K562 (cell line): ENCODE measurements around the gene TRMT44. TPM values are rescaled to one million over a fixed set of nuclear protein-coding genes. Genes with fewer than 3 reads are reported as not detected.
A peak's percentile ranks its signal among the peaks of the same experiment; 100 is the strongest.

Experiments
- ATAC-seq: fragments of 200-7000 bp; cut with Tn5 transposase; 3 replicates; pipeline ENCODE4 v1.9.1; 2020; ENCODE audit warnings: moderate library complexity
- BruUV-seq: library from RNA; stranded (reverse); fragments of 400-500 nt; replicated peaks from 2 replicates; lab custom pipeline; 2021; lab: Mats Ljungman, UMichigan
- CTCF ChIA-PET: fragments of 300-600 bp; formaldehyde crosslinking; extraction: SDS; loops from one replicate; lab custom pipeline; 2021; ENCODE audit warnings: low intra/inter-chr PET ratio; lab: Yijun Ruan, JAX
- POLR2A ChIA-PET: fragments of 300-600, 350-650 bp; sonication (Branson Sonifier 250); formaldehyde crosslinking; extraction: SDS; loops from one replicate; lab custom pipeline; 2021; ENCODE audit warnings: antibody characterized with exemption, inconsistent platforms; lab: Yijun Ruan, JAX
- DNase-seq, 4 experiments: peaks; one replicate each; pipeline versions ENCODE4 v3.0.0 to v3.0.0-alpha.2; 2011 to 2018; ENCODE audit warnings: low spot score in 3 of 4, mixed read lengths in 3 of 4; ENCODE audit errors: extremely low read depth in 1 of 4
- FAIRE-seq: peaks from 2 replicates; lab custom pipeline; 2011; peaks lifted over from hg19 to GRCh38; lab: Jason Lieb, UNC
- H2AFZ ChIP-seq: 2 replicates; pipeline ENCODE4 v1.6.0; 2011; ENCODE audit warnings: low read depth, low read length, control low read depth, inconsistent platforms
- H3K27ac ChIP-seq: fragments of 200-600 bp; 3 replicates; pipeline ENCODE4 v1.8.0; 2011; ENCODE audit warnings: low read depth, mild to moderate bottlenecking, control low read depth, inconsistent platforms, low read length, moderate library complexity, mixed read lengths; ENCODE audit errors: extremely low read depth
- H3K27me3 ChIP-seq, 2 experiments: fragments of 300-600 bp in 1 of 2; 2 replicates in 1 of 2; 3 replicates in 1 of 2; pipeline versions ENCODE4 v1.6.0 to v1.8.0; 2011; ENCODE audit warnings: inconsistent platforms in 2 of 2, low read length in 2 of 2, mild to moderate bottlenecking in 1 of 2, mixed read lengths in 1 of 2, moderate library complexity in 1 of 2; ENCODE audit not compliant: control insufficient read depth in 2 of 2, insufficient read depth in 2 of 2
- H3K36me3 ChIP-seq: fragments of 300-600 bp; 3 replicates; pipeline ENCODE4 v1.8.0; 2011; ENCODE audit warnings: mild to moderate bottlenecking, low read length, inconsistent platforms; ENCODE audit not compliant: control insufficient read depth, insufficient read depth
- H3K4me1 ChIP-seq, 2 experiments: fragments of 200-600 bp in 1 of 2; replicated peaks in 1 of 2; 2 replicates in 1 of 2; 3 replicates in 1 of 2; pipeline versions ENCODE4 v1.5.1 to v1.8.0; 2011; ENCODE audit warnings: inconsistent platforms in 2 of 2, low read length in 2 of 2, mild to moderate bottlenecking in 1 of 2, mixed read lengths in 1 of 2, moderate library complexity in 1 of 2; ENCODE audit not compliant: control insufficient read depth in 2 of 2, insufficient read depth in 2 of 2
- H3K4me2 ChIP-seq: 2 replicates; pipeline ENCODE4 v1.6.1; 2011; ENCODE audit warnings: low read length, control low read depth, inconsistent platforms, mixed read lengths; ENCODE audit not compliant: insufficient read depth
- H3K4me3 ChIP-seq: fragments of 200-600 bp; sonication (generic), shearing (Covaris generic); 2 replicates; pipeline ENCODE4 v1.5.1; 2016; ENCODE audit warnings: control low read depth, inconsistent platforms
- H3K79me2 ChIP-seq: fragments of 200-600 bp; 3 replicates; pipeline ENCODE4 v1.8.0; 2011; ENCODE audit warnings: low read length, inconsistent platforms; ENCODE audit not compliant: control insufficient read depth, insufficient read depth
- H3K9ac ChIP-seq, 2 experiments: 2 replicates each; pipeline versions ENCODE4 v1.6.0 to v1.6.1; 2011; ENCODE audit warnings: low read depth in 2 of 2, low read length in 2 of 2, control low read depth in 1 of 2, inconsistent platforms in 1 of 2, mild to moderate bottlenecking in 1 of 2, mixed read lengths in 1 of 2; ENCODE audit not compliant: insufficient read depth in 1 of 2
- H3K9me1 ChIP-seq: one replicate; pipeline ENCODE4 v1.6.0; 2011; ENCODE audit warnings: inconsistent platforms, mild to moderate bottlenecking, low read length, moderate library complexity; ENCODE audit not compliant: control insufficient read depth, insufficient read depth
- H3K9me3 ChIP-seq: replicated peaks from 2 replicates; pipeline ENCODE4 v1.5.1; 2011; ENCODE audit warnings: low read depth, low read length, inconsistent platforms; ENCODE audit not compliant: control insufficient read depth, insufficient read depth
- H4K20me1 ChIP-seq: replicated peaks from 2 replicates; pipeline ENCODE4 v1.6.1; 2011; ENCODE audit warnings: low read length, inconsistent platforms, mixed read lengths; ENCODE audit not compliant: control insufficient read depth, insufficient read depth
- EP300 ChIP-seq: IDR thresholded peaks from 2 replicates; pipeline ENCODE4 v1.6.1; 2012; ENCODE audit warnings: low read length, improper control_type of control experiment
- FOXK2 ChIP-seq, 2 experiments: fragments of 450-650 bp; IDR thresholded peaks in 1 of 2; conservative IDR thresholded peaks in 1 of 2; 2 replicates each; pipeline ENCODE4 v1.6.1; 2016; ENCODE audit warnings: low read depth in 2 of 2, mild to moderate bottlenecking in 1 of 2
- MEIS2 ChIP-seq: fragments of 450-650 bp; IDR thresholded peaks from 2 replicates; pipeline ENCODE4 v1.6.1; 2014; ENCODE audit warnings: mild to moderate bottlenecking; ENCODE audit not compliant: partially characterized antibody
- POLR2G ChIP-seq: fragments of 200-400 bp; formaldehyde crosslinking; IDR thresholded peaks from 2 replicates; pipeline ENCODE4 v1.6.1; 2017; ENCODE audit warnings: low read depth, mild to moderate bottlenecking, antibody characterized with exemption, low read length, moderate library complexity
- RAD21 ChIP-seq, 2 experiments: fragments of 250-450 bp in 1 of 2; fragments of 450-650 bp in 1 of 2; sonication (Bioruptor Pico) in 1 of 2; formaldehyde crosslinking in 1 of 2; IDR thresholded peaks in 1 of 2; conservative IDR thresholded peaks in 1 of 2; 2 replicates each; pipeline versions ENCODE4 v1.4.0 to v1.8.0; 2020 to 2022; ENCODE audit warnings: mild to moderate bottlenecking in 2 of 2, moderate library complexity in 1 of 2
- RCOR1 ChIP-seq, 2 experiments: IDR thresholded peaks; 2 replicates each; pipeline ENCODE4 v1.6.1; 2012; ENCODE audit warnings: low read depth in 2 of 2, low read length in 2 of 2, borderline replicate concordance in 1 of 2, improper control_type of control experiment in 1 of 2
- SP1 ChIP-seq: sonication (generic); formaldehyde crosslinking; IDR thresholded peaks from 2 replicates; pipeline ENCODE4 v1.8.1; 2022; ENCODE audit warnings: mild to moderate bottlenecking, missing genetic modification reagents
- ZNF41 ChIP-seq: fragments of 250-450 bp; sonication (Bioruptor Pico); conservative IDR thresholded peaks from 2 replicates; pipeline ENCODE4 v1.4.0; 2020; ENCODE audit warnings: mild to moderate bottlenecking
- WGBS: fragments of 100-300 bp; shearing (Covaris generic); methylation state at CpG from one replicate; pipeline ENCODE4 v1.1.6; 2016; ENCODE audit warnings: low coverage, mixed read lengths; ENCODE audit not compliant: insufficient coverage; ENCODE audit errors: missing lambda C conversion rate; 5-methylcytosine and 5-hydroxymethylcytosine counted together
- in situ Hi-C: fragments of 300-500 bp; cut with MboI; formaldehyde crosslinking; loops from 4 replicates; pipeline ENCODE4 v1.15.0; 2018; ENCODE audit warnings: inconsistent platforms, mixed read lengths
- intact Hi-C: fragments of 100-400 bp; cut with micrococcal nuclease; formaldehyde crosslinking; loops from 2 replicates; pipeline ENCODE4 v1.14.2; 2022
- polyA plus RNA-seq, 8 experiments: library from polyadenylated mRNA; depleted of rRNA in 4 of 8; stranded (reverse) in 5 of 8; unstranded in 3 of 8; fragments of >200 nt; fragmentation: Nextera tagmentation in 2 of 8; fragmentation: Illumina TruSeq in 1 of 8; extraction: Ambion mirVana in 2 of 8; extraction: Trizol in 1 of 8; gene quantifications; 2 replicates each; pipeline versions ENCODE4 v1.2.1 to v1.2.3, GENCODE V29; 2011 to 2014; ENCODE audit warnings: inconsistent platforms in 1 of 8, missing spikeins in 1 of 8
- total RNA-seq, 7 experiments: library from RNA; depleted of rRNA in 6 of 7; stranded (reverse); fragments of >200 nt in 6 of 7; fragmentation: Illumina TruSeq in 2 of 7; extraction: Trizol in 2 of 7; gene quantifications; 2 replicates each; pipeline versions ENCODE4 v1.2.1 to v1.2.3, GENCODE V29; 2011 to 2021; ENCODE audit warnings: low replicate concordance in 1 of 7
- TF ChIP-seq, protein P1 (sequence below): fragments of 450-650 bp; IDR thresholded peaks from 2 replicates; pipeline ENCODE4 v1.6.1; 2016
- TF ChIP-seq, protein P2 (sequence below), 2 experiments: fragments of 450-650 bp; conservative IDR thresholded peaks; 2 replicates each; pipeline ENCODE4 v1.6.1; 2017; ENCODE audit warnings: mild to moderate bottlenecking in 2 of 2, moderate library complexity in 2 of 2
- TF ChIP-seq, protein P3 (sequence below): fragments of 250-450 bp; sonication (Bioruptor Pico); IDR thresholded peaks from 2 replicates; pipeline ENCODE4 v1.8.0; 2022; ENCODE audit warnings: moderate library complexity, mild to moderate bottlenecking, inconsistent platforms
- TF ChIP-seq, protein P4 (sequence below), 2 experiments: IDR thresholded peaks in 1 of 2; conservative IDR thresholded peaks in 1 of 2; 2 replicates each; pipeline ENCODE4 v1.6.1; 2016; ENCODE audit warnings: low read depth in 2 of 2, mild to moderate bottlenecking in 1 of 2, missing compliant biosample characterization in 1 of 2, missing genetic modification characterization in 1 of 2, moderate library complexity in 1 of 2

The TRMT44 gene
- total and polyA plus RNA-seq, 9 of the 15 experiments (the other 6 are each of a cell fraction or from before 2014, with no cell fraction given) = 1.2 to 18.6 (median 10.0) TPM

DNA sequence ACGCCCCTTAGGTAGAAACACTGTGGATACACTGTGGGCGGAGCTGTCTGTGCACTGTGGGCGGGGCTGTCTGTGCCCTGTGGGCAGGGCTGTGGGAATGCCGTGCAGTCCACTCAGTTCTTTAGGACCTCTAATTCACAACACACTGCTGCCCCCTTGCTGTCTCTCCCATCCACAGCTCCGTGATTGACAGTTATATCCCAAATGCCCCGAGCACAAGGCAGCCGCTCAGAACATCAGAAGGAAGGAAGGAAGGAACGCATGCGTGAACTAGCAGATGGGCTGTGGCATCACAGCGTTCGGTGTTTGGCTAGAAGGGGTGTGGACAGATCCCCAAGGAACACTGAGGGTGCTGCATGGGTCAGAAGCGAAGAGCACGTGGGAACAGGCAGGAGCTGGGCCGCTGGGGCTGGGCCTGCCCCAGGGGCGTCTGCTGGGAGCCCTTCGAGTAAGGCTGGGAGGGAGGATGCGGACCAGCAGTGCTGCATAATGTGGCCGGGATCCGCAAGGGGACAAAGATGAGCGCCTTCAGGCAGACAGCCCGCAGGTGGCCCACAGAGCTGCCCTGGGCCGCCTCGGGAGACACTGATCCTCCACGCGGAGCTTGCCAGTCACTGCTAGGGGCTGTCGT, 29.8 kb upstream of the TRMT44 start:
- Histone ChIP-seq H3K4me2 (no peak overlapping the region), H4K20me1 (peaks cover 5% of the 10 kb centered on the region; the same call in 1 of the 2 replicates), H3K27ac (no peak overlapping the region), H3K9ac (peak overlapping the region in 1 of 2 experiments; percentile 68; a peak in 1 of 4 replicates), H3K9me3 (no peaks in the 10 kb centered on the region), H3K79me2 (no peaks in the 10 kb centered on the region), H3K9me1 (peaks cover 7% of the 10 kb centered on the region), H3K4me1 (peaks cover 16 to 26% of the 10 kb centered on the region in 2 experiments; a peak in 4 of 5 replicates), H2AFZ (no peak overlapping the region), H3K4me3 (no peak overlapping the region), H3K36me3 (peaks cover 3% of the 10 kb centered on the region; the same call in 1 of the 3 replicates), H3K27me3 (no peaks in the 10 kb centered on the region)
- DNase-seq (peak; percentile 79 to 86 (median 85)), ATAC-seq (peak; percentile 91), FAIRE-seq (peak; percentile 98)
- CTCF ChIA-PET = interaction anchor here (1.4 to 1.6 kb wide), 2 partner anchors 169 to 234 kb away, joined by 5 to 12 read pairs; no protein-coding TSS in a partner anchor
- in situ Hi-C loops = no loop called here
- POLR2A ChIA-PET = interaction anchor here (0.7 to 1.9 kb wide), 9 partner anchors 9 to 219 kb away, joined by 3 to 7 read pairs (median 3); no protein-coding TSS in a partner anchor
- 52% methylated on average over 26 of the region's 26 CpGs for WGBS
- intact Hi-C loops = no loop called here
- no TSS peak for BruUV-seq
- TF ChIP-seq SP1 = peak; percentile 63; the same call in 1 of the 2 replicates
- no peak for TF ChIP-seq EP300
- TF ChIP-seq, protein P1, sequence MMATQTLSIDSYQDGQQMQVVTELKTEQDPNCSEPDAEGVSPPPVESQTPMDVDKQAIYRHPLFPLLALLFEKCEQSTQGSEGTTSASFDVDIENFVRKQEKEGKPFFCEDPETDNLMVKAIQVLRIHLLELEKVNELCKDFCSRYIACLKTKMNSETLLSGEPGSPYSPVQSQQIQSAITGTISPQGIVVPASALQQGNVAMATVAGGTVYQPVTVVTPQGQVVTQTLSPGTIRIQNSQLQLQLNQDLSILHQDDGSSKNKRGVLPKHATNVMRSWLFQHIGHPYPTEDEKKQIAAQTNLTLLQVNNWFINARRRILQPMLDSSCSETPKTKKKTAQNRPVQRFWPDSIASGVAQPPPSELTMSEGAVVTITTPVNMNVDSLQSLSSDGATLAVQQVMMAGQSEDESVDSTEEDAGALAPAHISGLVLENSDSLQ = peak; percentile 96
- TF ChIP-seq, protein P2, sequence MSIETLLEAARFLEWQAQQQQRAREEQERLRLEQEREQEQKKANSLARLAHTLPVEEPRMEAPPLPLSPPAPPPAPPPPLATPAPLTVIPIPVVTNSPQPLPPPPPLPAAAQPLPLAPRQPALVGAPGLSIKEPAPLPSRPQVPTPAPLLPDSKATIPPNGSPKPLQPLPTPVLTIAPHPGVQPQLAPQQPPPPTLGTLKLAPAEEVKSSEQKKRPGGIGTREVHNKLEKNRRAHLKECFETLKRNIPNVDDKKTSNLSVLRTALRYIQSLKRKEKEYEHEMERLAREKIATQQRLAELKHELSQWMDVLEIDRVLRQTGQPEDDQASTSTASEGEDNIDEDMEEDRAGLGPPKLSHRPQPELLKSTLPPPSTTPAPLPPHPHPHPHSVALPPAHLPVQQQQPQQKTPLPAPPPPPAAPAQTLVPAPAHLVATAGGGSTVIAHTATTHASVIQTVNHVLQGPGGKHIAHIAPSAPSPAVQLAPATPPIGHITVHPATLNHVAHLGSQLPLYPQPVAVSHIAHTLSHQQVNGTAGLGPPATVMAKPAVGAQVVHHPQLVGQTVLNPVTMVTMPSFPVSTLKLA (conservative IDR thresholded peaks at IDR 0.05) = 0 out of 4 replicates have a peak, but pooled peaks of 1 of the 2 experiments have one; percentile 14
- peak in 1 of 2 experiments; percentile 29; a peak in 1 of 4 replicates for TF ChIP-seq RCOR1 (IDR thresholded peaks at IDR 0.05; ENCODE audit: borderline replicate concordance in 1 of 2, low read depth in 2 of 2, low read length in 2 of 2)
- TF ChIP-seq, protein P3, sequence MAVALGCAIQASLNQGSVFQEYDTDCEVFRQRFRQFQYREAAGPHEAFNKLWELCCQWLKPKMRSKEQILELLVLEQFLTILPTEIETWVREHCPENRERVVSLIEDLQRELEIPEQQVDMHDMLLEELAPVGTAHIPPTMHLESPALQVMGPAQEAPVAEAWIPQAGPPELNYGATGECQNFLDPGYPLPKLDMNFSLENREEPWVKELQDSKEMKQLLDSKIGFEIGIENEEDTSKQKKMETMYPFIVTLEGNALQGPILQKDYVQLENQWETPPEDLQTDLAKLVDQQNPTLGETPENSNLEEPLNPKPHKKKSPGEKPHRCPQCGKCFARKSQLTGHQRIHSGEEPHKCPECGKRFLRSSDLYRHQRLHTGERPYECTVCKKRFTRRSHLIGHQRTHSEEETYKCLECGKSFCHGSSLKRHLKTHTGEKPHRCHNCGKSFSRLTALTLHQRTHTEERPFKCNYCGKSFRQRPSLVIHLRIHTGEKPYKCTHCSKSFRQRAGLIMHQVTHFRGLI (CRISPR knock-in tag) = no peak
- TF ChIP-seq MEIS2 = peak; percentile 86
- no peak for TF ChIP-seq FOXK2 (conservative IDR thresholded peaks at IDR 0.05 in 1 of 2, IDR thresholded peaks at IDR 0.05 in 1 of 2; ENCODE audit: low read depth in 2 of 2)
- TF ChIP-seq, protein P4, sequence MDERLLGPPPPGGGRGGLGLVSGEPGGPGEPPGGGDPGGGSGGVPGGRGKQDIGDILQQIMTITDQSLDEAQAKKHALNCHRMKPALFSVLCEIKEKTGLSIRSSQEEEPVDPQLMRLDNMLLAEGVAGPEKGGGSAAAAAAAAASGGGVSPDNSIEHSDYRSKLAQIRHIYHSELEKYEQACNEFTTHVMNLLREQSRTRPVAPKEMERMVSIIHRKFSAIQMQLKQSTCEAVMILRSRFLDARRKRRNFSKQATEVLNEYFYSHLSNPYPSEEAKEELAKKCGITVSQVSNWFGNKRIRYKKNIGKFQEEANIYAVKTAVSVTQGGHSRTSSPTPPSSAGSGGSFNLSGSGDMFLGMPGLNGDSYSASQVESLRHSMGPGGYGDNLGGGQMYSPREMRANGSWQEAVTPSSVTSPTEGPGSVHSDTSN (CRISPR knock-in tag; IDR thresholded peaks at IDR 0.05; ENCODE audit: low read depth) = peak; percentile 49; the same call in 1 of the 2 replicates
- TF ChIP-seq, protein P4 (tag; conservative IDR thresholded peaks at IDR 0.05; ENCODE audit: low read depth) = peak; percentile 82
- TF ChIP-seq POLR2G = 0 out of 2 replicates have a peak, but pooled peaks have one; percentile 17
- TF ChIP-seq RAD21 (CRISPR knock-in tag; conservative IDR thresholded peaks at IDR 0.05 in 1 of 2, IDR thresholded peaks at IDR 0.05 in 1 of 2) = peak; percentile 56 to 67
- no peak for TF ChIP-seq ZNF41 (CRISPR knock-in tag)
